ENCODE data around the gene DUSP19. TPM values are rescaled to one million over a fixed set of nuclear protein-coding genes. Genes with fewer than 3 reads are reported as not detected.

DUSP19 gene
- total and polyA plus RNA-seq, 10 donors = 0.78 to 5.8 (median 3.4) TPM

DNA sequence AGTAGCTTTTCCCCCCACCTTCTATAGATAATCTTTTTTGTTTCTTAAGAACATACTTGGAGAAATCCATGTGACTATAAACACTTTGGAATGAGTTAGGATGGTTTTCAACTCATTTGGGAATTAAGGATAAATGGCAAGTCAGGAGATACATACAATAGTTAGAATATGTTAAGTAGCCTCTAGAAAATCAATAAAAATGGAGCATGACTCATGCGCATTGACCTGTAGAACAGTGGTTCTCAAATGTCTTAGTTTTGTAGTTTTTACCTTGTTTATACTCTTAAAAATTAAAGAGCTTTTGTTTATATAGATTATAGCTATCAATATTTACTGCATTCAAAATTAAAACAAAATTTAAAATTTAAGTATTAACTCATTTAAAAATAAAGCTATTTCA is 70.4 kb downstream of the DUSP19 start:
- Histone ChIP-seq H3K36me3 (peaks cover 0 to 81% (median 13%) of the 10 kb centered on the region in 6 donors), H3K27me3 (replicated peaks in 1 of 7) (no peaks in the 10 kb centered on the region), H3K9me3 (peaks cover 0 to 8% (median 5%) of the 10 kb centered on the region in 8 donors), H3K27ac (no peak overlapping the region), H3K4me1 (no peaks in the 10 kb centered on the region), H3K4me3 (no peak overlapping the region)
- intact Hi-C loops (cut with DNase I; ENCODE audit: low total_unique reads) = no loop called here
- no peak for DNase-seq
- 95 to 100% (median 98%) methylated on average over 1 of the region's 1 CpG for WGBS, 5 donors
- TF ChIP-seq, protein P1, sequence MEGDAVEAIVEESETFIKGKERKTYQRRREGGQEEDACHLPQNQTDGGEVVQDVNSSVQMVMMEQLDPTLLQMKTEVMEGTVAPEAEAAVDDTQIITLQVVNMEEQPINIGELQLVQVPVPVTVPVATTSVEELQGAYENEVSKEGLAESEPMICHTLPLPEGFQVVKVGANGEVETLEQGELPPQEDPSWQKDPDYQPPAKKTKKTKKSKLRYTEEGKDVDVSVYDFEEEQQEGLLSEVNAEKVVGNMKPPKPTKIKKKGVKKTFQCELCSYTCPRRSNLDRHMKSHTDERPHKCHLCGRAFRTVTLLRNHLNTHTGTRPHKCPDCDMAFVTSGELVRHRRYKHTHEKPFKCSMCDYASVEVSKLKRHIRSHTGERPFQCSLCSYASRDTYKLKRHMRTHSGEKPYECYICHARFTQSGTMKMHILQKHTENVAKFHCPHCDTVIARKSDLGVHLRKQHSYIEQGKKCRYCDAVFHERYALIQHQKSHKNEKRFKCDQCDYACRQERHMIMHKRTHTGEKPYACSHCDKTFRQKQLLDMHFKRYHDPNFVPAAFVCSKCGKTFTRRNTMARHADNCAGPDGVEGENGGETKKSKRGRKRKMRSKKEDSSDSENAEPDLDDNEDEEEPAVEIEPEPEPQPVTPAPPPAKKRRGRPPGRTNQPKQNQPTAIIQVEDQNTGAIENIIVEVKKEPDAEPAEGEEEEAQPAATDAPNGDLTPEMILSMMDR (IDR thresholded peaks at IDR 0.05 in 8 of 11, conservative IDR thresholded peaks at IDR 0.05 in 3 of 11) = no peak
- TF ChIP-seq POLR2A (IDR thresholded peaks at IDR 0.05) = no peak
- no peak for TF ChIP-seq POLR2AphosphoS5 (IDR thresholded peaks at IDR 0.05)

- 78 to 93% (median 91%) methylated on average over 2 of the region's 2 CpGs for WGBS, 5 donors
- no peak for DNase-seq
- peaks cover 0 to 2% (median under 1%) of the 10 kb centered on the region in 8 donors for H3K9me3 ChIP-seq
Observed at GRCh38 chr2:183149489-183149888, 70.9 kb downstream of the DUSP19 start.

More at GRCh38 chr2:183149489-183149888, 70.9 kb downstream of the DUSP19 start:
- Histone ChIP-seq H3K4me3 (no peak overlapping the region), H3K4me1 (no peaks in the 10 kb centered on the region), H3K27me3 (replicated peaks in 1 of 7) (no peaks in the 10 kb centered on the region), H3K27ac (no peak overlapping the region), H3K36me3 (peaks cover 0 to 79% (median 11%) of the 10 kb centered on the region in 6 donors)
- TF ChIP-seq POLR2AphosphoS5 (IDR thresholded peaks at IDR 0.05) = no peak
- no peak for TF ChIP-seq POLR2A (IDR thresholded peaks at IDR 0.05)
- TF ChIP-seq, protein P1 (IDR thresholded peaks at IDR 0.05 in 8 of 11, conservative IDR thresholded peaks at IDR 0.05 in 3 of 11) = no peak
- intact Hi-C loops (cut with DNase I; ENCODE audit: low total_unique reads) = no loop called here

Small RNAs within 50 kb of the gene (small RNA-seq; reads per million reads assigned to genes)
- 0 reads per million in 4 donors for gene RF00599

Other genes with a start within 250 kb of the DUSP19 start
- 10 to 100 TPM; 27.3 to 55.1 (median 38.2) TPM for gene FRZB, start 212.1 kb upstream of the DUSP19 start, total RNA-seq
- gene FRZB, start 212.1 kb upstream of the DUSP19 start, polyA plus RNA-seq = 10 to 100 TPM in 2 of 3 donors, 1 to 10 TPM in 1; 9.5 to 15.2 (median 13.5) TPM
- gene NCKAP1, start 40.3 kb upstream of the DUSP19 start, total RNA-seq = 10 to 100 TPM; 40.1 to 62.5 (median 58.4) TPM
- gene NCKAP1, start 40.3 kb upstream of the DUSP19 start, polyA plus RNA-seq = 10 to 100 TPM in 1 of 3 donors, 1 to 10 TPM in 2; 8.9 to 13.3 (median 9.4) TPM
- gene NUP35, start 45.7 kb downstream of the DUSP19 start, total RNA-seq = 10 to 100 TPM; 11.6 to 19.0 (median 16.4) TPM
- gene NUP35, start 45.7 kb downstream of the DUSP19 start, polyA plus RNA-seq = 1 to 10 TPM; 6.3 to 8.5 (median 7.9) TPM